Osteocyte (in vitro differentiated cells): ENCODE data around the gene PLCB4. TPM values are rescaled to one million over a fixed set of nuclear protein-coding genes. Genes with fewer than 3 reads are reported as not detected.

Experiments
- DNase-seq: peaks from one replicate; pipeline ENCODE4 v3.0.0; 2021; ENCODE audit warnings: mixed read lengths; ENCODE audit not compliant: unreplicated experiment; ENCODE audit errors: extremely low spot score
- H3K27ac Mint-ChIP-seq: one replicate; pipeline ENCODE4 v1.8.0; 2021; ENCODE audit warnings: mild to moderate bottlenecking, mixed read lengths; ENCODE audit not compliant: unreplicated experiment
- H3K27me3 Mint-ChIP-seq: one replicate; pipeline ENCODE4 v1.8.0; 2021; ENCODE audit warnings: mixed read lengths; ENCODE audit not compliant: unreplicated experiment
- H3K36me3 Mint-ChIP-seq: one replicate; pipeline ENCODE4 v1.8.0; 2021; ENCODE audit warnings: mixed read lengths; ENCODE audit not compliant: unreplicated experiment
- H3K4me1 Mint-ChIP-seq: one replicate; pipeline ENCODE4 v1.8.0; 2021; ENCODE audit warnings: mixed read lengths; ENCODE audit not compliant: unreplicated experiment
- H3K4me3 Mint-ChIP-seq: one replicate; pipeline ENCODE4 v1.8.0; 2021; ENCODE audit warnings: mild to moderate bottlenecking, moderate library complexity, mixed read lengths; ENCODE audit not compliant: unreplicated experiment
- H3K9me3 Mint-ChIP-seq: one replicate; pipeline ENCODE4 v1.8.0; 2021; ENCODE audit warnings: mixed read lengths; ENCODE audit not compliant: unreplicated experiment
- total RNA-seq: library from RNA; stranded (reverse); gene quantifications from 2 replicates; pipeline ENCODE4 v1.2.1, GENCODE V29; 2021
- TF ChIP-seq, protein P1 (sequence below): fragments of 200-600 bp; sonication (generic); IDR thresholded peaks from 2 replicates; pipeline ENCODE4 v1.5.0; 2021; ENCODE audit warnings: antibody characterized with exemption, mild to moderate bottlenecking, moderate library complexity

The PLCB4 gene
- total RNA-seq, 1 donor from 2014 or later: 5.3 TPM

DNA sequence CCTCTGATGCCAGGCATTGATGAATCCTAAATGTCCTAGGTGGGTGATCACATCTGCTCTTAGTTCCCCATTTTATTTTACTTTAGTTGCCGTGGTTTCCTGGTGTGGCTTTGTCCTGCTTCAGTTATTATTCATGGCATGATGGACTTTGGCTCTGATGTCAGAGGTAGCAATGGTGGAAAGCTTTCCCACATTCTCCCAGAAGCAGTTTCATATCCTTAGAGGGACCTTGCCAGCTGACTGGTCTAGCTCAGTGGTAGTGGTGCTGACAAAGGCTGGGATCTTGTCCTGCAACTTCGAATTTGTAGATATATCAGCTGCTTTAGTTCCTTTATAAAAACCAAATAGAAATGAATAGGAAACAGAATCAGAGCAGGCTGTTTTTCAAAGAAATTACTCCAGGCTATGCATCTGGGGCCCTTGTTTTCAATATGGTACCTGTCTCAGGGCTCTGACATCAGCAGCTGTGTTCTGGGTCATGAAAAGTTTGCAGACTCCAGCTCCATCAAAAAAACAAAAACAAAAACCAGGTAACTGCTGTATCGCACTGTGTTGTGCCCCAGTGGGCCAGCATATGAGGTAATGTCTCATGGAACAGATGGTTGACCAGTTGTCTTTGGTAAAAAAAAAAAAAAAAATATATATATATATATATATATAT lies 133.7 kb downstream of the PLCB4 start:
- Mint-ChIP-seq H3K4me1 (peaks cover 13% of the 10 kb centered on the region), H3K4me3 (no peak overlapping the region), H3K27ac (no peak overlapping the region), H3K9me3 (peaks cover 4% of the 10 kb centered on the region), H3K36me3 (peaks cover 2% of the 10 kb centered on the region), H3K27me3 (no peaks in the 10 kb centered on the region)
- no peak for DNase-seq
- TF ChIP-seq, protein P1, sequence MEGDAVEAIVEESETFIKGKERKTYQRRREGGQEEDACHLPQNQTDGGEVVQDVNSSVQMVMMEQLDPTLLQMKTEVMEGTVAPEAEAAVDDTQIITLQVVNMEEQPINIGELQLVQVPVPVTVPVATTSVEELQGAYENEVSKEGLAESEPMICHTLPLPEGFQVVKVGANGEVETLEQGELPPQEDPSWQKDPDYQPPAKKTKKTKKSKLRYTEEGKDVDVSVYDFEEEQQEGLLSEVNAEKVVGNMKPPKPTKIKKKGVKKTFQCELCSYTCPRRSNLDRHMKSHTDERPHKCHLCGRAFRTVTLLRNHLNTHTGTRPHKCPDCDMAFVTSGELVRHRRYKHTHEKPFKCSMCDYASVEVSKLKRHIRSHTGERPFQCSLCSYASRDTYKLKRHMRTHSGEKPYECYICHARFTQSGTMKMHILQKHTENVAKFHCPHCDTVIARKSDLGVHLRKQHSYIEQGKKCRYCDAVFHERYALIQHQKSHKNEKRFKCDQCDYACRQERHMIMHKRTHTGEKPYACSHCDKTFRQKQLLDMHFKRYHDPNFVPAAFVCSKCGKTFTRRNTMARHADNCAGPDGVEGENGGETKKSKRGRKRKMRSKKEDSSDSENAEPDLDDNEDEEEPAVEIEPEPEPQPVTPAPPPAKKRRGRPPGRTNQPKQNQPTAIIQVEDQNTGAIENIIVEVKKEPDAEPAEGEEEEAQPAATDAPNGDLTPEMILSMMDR: no peak

GRCh38 chr20:9203081-9203447 lies 134.2 kb downstream of the PLCB4 start:
- no peak overlapping the region for H3K4me3 Mint-ChIP-seq
- peaks cover 4% of the 10 kb centered on the region for H3K9me3 Mint-ChIP-seq
- TF ChIP-seq, protein P1: no peak
- no peaks in the 10 kb centered on the region for H3K27me3 Mint-ChIP-seq
- H3K27ac Mint-ChIP-seq: no peak overlapping the region
- H3K4me1 Mint-ChIP-seq: peaks cover 13% of the 10 kb centered on the region
- no peak for DNase-seq
- peaks cover 2% of the 10 kb centered on the region for H3K36me3 Mint-ChIP-seq

- peaks cover 2% of the 10 kb centered on the region for H3K36me3 Mint-ChIP-seq
- no peaks in the 10 kb centered on the region for H3K27me3 Mint-ChIP-seq
- H3K4me1 Mint-ChIP-seq: peaks cover 13% of the 10 kb centered on the region
- DNase-seq: no peak
- no peak overlapping the region for H3K4me3 Mint-ChIP-seq
- H3K9me3 Mint-ChIP-seq: no peaks in the 10 kb centered on the region
- TF ChIP-seq, protein P1: no peak
- no peak overlapping the region for H3K27ac Mint-ChIP-seq
Observed at GRCh38 chr20:9204979-9205378, 136.1 kb downstream of the PLCB4 start.

- Mint-ChIP-seq H3K27ac (no peak overlapping the region), H3K4me3 (no peak overlapping the region), H3K9me3 (no peaks in the 10 kb centered on the region), H3K27me3 (no peaks in the 10 kb centered on the region), H3K4me1 (peaks cover 5% of the 10 kb centered on the region), H3K36me3 (peaks cover 2% of the 10 kb centered on the region)
- TF ChIP-seq, protein P1: no peak
- DNase-seq: no peak
Observed at GRCh38 chr20:9206486-9206885, 137.6 kb downstream of the PLCB4 start.

GRCh38 chr20:9207253-9207652 lies 138.4 kb downstream of the PLCB4 start:
- no peaks in the 10 kb centered on the region for H3K9me3 Mint-ChIP-seq
- H3K4me1 Mint-ChIP-seq: peaks cover 8% of the 10 kb centered on the region
- no peak overlapping the region for H3K27ac Mint-ChIP-seq
- peaks cover 2% of the 10 kb centered on the region for H3K36me3 Mint-ChIP-seq
- no peak for DNase-seq
- H3K27me3 Mint-ChIP-seq: no peaks in the 10 kb centered on the region
- no peak overlapping the region for H3K4me3 Mint-ChIP-seq
- TF ChIP-seq, protein P1: no peak
